Measurements from ENCODE around the gene FANCD2OS.
"Not testable (repeated sequence)": the region's sequence is repeated elsewhere in the genome, so short reads cannot be mapped to it uniquely, and the experiment has no call there.

FANCD2OS gene, protein sequence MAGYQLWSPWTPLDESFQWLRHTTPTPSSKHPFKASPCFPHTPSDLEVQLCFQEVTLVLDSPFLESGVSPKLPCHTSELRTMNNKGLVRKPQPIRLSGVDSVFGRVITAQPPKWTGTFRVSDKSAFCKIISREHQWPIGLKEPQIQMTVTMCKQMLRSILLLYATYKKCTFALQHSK

DNA sequence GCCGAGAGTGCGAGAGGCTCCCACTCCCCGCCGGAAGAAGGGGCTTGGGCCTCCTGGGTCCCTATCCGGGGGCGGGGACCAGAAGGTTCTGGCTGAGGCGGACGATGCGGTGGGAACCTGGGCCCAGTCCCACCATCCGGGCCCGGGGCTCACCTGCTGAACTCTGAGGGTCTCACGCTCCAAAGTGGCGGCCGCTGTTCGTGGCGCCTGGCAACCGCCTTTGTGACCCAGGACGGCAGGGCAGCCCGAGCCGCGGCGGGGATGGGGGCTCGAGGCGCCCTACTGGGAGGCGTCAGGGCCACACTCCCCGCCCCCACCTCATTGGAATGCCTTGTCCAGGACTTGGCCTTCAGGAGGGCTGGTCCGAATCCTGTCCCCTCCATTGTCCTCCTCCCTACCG lies at the start of gene FANCD2OS:
Gene FANCD2OS, minus strand, starts transcription at position 165 of the 400 bp plus-strand sequence. CDS start 3,481 bp downstream, outside the sequence.
- no peak for DNase-seq (ENCODE audit: low read depth in 3 of 3)

DNA sequence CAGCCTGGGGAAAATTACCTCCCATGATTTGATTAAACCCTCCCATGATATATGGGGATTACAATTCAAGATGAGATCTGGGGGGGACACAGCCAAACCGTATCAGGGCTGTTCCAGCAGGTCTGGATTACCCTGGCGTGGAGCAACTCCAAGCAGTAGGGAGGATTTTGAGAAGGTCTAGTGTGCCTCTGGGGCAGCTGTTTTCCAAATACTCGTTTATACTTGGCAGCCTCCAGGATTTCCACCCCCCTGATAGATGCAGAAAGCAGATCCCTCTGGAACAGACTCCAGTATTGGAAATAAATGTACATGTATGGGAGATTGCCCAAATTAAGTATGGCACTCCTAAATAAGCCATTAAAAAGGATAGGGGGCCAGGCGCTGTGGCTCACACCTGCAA lies 49.0 kb upstream of the FANCD2OS start:
- DNase-seq (ENCODE audit: low read depth in 3 of 3): no peak

DNA sequence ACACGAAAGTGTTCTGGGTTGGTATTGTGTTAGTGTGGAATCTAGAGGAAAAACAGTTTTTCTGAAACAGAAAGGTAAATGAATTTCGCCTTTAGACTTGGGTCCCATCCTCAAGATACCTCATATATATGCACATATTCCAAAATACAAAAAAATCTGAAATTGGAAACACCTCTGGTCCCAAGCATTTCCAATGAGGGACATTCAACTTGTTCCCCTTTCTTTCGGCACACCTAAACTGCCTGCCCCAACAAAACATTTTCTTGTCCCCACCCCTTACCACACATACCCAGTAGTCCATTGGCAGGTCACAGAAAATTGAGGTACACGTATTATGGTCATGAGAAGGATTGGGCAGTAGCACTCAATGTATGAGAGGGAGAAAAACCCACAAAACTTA lies 47.6 kb upstream of the FANCD2OS start:
- no peak for DNase-seq (ENCODE audit: low read depth in 3 of 3)

DNA sequence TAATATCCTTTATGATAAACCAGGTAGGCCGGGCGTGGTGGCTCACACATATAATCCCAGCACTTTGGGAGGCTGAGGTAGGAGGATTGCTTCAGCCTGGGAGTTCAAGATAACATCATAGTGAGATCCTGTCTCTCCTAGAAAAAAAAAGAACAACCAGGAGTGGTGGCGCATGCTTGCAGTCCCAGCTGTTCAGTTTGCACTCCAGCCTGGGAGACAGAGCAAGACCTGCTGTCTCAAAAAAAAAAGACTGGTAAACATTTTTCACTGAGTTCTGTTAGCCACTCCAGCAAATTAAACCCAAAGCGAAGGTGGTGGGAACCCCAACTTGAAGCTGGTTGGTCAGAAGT lies 47.0 kb upstream of the FANCD2OS start:
- no peak for DNase-seq (ENCODE audit: low read depth in 3 of 3)

DNA sequence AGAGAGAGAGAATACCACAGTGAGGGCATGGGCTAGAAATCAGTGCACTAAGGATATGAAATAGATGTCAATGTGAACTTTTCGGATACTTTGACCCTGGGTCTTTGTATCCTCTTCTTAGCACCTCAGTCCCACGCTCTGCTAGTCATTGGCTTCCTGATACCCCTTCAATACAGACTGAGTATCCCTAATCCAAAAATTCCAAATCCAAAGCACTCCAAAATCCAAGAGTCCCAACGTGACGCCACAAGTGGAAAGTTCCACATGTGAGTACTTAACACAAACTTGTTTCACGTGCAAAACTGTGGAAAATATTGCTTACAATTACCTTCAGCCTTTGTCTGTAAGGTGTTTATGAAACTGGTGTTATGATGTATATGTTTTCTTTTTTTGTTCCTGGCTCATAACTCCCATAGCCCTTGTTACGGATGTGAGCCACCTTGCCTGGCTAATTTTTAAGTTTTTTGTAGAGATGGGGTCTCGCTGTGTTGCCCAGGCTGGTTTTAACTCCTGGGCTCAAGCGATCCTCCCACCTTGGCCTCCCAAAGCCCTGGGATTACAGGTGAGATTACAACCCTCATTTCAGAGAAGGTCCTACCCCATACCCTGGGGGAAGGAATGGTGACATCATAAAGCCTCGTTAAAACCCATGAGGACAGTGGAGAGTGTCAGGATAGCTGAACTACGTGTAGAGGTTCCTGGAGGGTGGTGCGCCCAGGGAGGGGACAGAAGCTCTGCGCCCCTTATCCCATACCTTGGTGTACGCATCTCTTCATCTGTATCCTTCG lies 46.5 kb upstream of the FANCD2OS start:
- no peak for DNase-seq (ENCODE audit: low read depth in 3 of 3)

DNA sequence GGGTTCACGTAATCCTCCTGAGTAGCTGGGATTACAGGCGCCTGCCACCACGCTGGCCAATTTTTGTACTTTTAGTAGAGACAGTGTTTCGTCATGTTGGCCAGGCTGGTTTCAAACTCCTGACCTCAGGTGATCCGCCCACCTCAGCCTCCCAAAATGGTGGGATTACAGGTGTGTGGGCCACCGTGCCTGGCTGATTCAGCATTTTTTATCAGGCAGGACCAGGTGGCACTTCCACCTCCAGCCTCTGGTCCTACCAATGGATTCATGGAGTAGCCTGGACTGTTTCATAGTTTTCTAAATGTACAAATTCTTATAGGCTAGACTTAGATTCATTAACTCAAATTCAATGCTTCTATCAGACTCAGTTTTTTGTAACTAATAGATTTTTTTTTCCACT lies 42.9 kb upstream of the FANCD2OS start:
- DNase-seq (ENCODE audit: low read depth in 3 of 3): no peak

DNA sequence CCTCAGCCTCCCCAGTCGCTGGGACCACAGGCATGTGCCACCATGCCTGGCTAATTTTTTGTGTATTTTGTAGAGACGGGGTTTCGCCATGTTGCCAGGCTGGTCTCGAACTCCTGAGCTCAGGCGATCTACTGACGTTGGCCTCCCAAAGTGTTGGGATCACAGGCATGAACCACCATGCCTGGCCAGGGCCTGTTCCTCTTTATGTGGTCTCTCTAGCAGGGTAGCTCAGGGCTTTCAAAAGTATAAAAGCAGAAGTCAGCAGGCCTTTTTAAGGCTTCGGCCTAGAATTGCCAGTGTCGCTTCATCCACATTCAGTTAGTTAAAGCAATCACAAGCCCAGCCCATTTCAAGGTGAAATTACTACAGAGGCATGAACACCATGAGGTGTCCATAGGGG lies 41.2 kb upstream of the FANCD2OS start:
- DNase-seq (ENCODE audit: low read depth in 3 of 3): no peak

DNA sequence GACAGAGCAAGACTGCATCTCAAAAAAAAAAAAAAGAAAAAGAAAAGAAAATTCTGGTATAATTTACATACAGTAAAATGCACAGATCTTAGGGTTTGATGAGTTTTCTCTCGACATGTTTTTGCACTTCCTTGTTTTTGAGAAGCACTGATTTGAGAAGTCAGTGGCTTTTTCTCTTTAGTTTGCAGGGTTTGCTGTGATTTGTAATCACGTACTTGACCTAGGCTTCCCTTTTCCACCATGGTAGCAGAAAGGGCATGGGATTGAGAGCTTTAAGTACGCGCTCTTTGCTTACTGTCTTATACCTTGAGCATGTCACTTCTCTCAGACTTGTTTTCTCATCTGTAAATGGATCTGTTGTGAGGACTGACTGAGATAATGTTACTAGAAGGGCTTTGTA lies 37.6 kb upstream of the FANCD2OS start:
- no peak for DNase-seq (ENCODE audit: low read depth in 3 of 3)

DNA sequence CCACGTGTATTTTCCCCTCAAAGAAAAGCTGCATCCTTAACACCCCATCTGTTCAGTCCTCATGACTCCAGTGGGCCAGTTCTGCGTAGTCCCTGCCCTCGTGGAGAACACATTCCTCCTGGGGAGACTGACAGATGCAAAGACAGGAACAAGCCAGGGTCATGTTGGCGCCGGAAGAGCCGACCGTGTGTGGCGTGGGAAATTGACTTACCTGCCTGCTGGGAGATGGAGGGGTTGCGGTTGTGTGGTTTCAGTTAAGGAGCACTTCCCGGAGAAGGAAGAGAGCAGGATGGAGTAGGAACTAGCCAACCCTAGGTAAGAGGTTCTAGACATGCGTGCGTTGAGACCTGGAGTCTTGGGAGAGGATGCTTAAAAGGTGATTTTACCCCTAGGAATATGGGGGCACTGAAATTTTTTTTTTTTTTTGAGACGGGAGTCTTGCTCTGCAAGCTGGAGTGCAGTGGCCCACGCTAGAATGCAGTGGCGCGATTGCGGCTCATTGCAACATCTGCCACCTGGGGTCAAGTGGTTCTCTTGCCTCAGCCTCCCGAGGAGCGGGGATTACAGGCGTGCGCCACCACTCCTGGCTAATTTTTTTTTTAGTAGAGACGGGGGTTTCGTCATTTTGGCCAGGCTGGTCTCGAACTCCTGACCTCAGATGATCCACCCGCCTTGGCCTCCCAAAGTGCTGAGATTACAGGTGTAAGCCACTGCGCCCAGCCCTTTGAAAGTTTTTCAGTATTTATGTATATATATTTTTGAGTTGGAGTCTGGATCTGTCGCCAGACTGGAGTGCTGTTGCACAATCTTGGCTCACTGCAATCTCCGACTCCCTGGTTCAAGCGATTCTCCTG lies 34.9 kb upstream of the FANCD2OS start:
- DNase-seq (ENCODE audit: low read depth in 3 of 3): peak in 1 of 3 donors; percentile 8

DNA sequence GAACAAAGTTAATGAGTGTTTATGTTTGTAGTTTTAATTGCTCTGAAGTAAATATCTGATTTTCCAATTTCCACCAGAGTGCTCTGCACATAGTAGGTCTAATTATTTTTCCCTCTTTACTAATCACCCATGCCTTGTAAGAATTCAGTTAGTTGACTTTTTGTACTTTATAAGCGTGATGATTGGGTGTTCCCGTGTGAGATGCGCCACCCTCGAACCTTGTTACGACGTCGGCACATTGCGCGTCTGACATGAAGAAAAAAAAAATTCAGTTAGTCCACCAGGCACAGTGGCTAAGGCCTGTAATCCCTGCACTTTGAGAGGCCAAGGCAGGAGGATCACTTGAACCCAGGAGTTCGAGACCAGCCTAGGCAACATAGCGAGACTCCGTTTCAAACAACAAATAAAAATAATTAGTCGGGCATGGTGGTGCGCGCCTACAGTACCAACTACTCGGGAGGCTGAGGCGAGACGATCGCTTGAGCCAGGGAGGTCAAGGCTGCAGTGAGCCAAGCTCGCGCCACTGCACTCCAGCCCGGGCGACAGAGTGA lies 33.0 kb upstream of the FANCD2OS start:
- DNase-seq (ENCODE audit: low read depth in 3 of 3): no peak

DNA sequence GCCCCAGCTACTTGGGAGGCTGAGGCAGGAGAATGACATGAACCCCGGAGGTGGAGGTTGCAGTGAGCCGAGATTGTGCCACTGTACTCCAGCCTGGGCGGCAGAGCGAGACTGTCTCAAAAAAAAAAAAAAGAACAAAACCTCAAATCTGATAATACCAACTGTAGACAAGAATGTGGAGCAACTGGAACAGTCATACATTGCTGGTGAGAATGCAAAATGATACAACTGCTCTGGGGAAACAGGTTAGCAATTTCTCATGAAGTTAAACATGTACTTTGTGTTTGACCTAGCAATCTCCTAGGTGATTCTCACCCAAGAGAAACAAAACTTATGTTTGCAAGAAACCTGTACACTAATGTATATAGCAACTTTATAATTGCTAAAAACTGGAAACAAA lies 29.1 kb upstream of the FANCD2OS start:
- no peak for DNase-seq (ENCODE audit: low read depth in 3 of 3)

DNA sequence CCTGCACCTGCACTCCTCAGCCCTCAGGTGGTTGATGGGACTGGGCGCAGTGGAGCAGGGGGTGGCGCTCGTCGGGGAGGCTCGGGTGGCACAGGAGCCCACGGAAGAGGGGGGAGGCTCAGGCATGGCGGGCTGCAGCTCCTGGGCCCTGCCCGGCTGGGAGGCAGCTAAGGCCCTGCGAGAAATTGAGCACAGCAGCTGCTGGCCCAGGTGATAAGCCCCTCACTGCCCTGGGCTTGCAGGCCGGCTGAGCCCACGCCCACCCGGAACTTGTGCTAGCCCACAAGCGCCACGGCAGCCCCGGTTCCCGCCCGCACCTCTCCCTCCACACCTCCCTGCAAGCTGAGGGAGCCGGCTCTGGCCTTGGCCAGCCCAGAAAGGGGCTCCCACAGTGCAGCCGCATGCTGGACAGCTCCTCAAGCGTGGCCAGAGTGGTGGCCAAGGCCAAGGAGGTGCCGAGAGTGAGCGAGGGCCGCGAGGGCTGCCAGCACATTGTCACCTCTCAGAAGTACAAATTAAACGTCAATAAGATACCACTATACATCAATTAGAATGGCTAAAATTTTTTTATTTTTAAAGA lies 28.5 kb upstream of the FANCD2OS start:
- DNase-seq (ENCODE audit: low read depth in 3 of 3): no peak

DNA sequence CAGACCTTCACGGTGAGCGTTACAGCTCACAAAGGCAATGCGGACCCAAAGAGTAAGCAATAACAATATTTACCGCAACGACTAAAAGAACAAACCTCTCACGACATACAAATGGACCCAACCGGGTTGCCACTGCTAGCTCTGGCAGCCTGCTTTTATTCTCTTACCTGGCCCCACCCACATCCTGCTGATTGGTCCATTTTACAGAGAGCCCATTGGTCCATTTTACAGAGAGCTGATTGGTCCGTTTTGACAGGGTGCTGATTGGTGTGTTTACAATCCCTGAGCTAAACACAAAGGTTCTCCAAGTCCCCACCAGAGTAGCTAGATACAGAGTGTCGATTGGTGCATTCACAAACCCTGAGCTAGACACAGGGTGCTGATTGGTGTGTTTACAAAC lies 27.8 kb upstream of the FANCD2OS start:
- not testable (repeated sequence) for DNase-seq (ENCODE audit: low read depth in 3 of 3)

DNA sequence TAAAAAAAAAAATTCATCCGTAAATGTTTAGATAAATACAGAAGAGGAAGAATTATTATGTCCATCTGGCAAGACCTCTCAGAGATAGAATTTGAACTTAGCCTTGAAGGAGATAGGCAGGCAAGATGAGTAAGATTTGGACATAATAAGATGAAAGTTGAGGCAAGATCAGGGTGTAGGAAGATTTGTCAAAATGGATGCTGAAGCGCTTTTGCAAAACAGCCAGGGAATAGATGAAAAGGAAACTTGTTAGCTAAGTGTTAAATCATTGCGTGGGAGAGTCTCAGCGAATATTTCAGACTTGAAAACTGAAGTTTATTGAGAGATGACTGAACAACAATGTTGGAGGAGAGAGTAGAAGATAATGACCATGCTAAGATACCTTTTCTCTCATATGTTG lies 14.7 kb upstream of the FANCD2OS start:
- no peak for DNase-seq (ENCODE audit: low read depth in 3 of 3)

DNA sequence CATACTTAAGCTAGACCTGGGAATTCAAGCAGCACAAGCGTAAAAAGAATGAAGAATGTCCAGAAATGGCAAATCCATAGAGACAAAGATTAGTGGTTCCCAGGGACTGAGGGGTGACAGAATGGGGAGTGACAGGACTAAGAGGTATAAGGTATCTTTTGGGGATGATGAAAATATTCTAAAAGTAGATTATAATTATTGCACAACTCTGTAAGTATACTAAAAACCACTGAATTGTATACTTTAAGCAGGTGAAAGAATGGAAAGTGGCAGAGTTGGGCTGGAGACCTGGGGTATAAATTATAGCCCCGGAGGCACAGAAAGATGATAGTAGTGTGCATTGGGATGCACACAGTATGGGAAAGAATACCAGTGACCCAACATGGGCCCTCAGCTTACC lies 13.0 kb upstream of the FANCD2OS start:
- no peak for DNase-seq (ENCODE audit: low read depth in 3 of 3)

DNA sequence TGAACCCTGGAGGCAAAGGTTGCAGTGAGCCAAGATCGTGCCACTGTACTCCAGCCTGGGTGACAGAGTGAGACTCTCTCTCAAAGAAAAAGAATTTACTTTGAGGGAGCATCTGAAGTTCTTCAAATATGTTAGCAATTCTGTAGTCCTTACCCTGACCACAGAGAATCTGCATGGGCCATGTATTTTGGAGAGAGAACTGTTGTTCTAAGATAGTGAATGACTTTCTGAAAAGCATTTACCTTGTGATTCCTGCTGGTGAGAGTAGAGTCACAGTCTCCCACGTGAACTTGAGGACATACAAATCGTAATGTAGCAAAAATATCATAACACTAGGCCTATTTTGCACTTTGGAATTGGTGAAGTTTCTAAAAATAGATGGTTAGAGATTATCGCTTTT lies 11.3 kb upstream of the FANCD2OS start:
- no peak for DNase-seq (ENCODE audit: low read depth in 3 of 3)

DNA sequence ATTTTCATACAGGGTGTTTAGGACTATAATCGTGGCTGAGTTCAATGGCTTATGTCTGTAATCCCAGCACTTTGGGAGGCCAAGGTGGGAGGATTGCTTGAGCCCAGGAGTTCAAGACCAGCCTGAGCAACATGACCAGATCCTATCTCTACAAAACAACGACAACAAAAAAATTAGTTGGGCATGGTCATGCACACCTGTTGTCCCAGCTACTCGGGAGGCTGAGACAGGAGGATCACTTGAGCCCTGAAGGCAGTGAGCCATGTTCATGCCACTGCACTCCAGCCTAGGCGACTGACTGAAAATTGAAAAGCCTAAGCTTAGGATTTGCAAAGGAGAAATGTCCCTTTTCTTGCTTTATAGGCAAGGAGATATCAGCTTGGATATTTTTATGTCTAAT lies 8.9 kb upstream of the FANCD2OS start:
- no peak for DNase-seq (ENCODE audit: low read depth in 3 of 3)

DNA sequence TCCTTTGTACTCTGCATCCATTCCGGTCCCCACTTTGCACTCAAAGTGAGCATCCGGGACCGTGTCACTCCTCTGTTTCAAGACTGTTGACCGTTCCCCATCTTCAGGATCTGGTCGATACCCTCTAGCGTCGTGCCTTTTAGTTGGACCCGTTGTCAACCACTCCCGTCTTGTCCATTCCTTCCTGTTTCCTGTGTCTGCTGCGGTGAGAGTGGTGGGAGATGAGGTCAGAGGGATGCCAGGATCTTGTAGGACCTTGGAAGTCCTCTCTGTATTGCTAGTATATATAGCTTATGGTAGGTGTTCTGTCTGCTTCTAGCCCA lies 8.0 kb upstream of the FANCD2OS start:
- DNase-seq (ENCODE audit: low read depth in 3 of 3): no peak

DNA sequence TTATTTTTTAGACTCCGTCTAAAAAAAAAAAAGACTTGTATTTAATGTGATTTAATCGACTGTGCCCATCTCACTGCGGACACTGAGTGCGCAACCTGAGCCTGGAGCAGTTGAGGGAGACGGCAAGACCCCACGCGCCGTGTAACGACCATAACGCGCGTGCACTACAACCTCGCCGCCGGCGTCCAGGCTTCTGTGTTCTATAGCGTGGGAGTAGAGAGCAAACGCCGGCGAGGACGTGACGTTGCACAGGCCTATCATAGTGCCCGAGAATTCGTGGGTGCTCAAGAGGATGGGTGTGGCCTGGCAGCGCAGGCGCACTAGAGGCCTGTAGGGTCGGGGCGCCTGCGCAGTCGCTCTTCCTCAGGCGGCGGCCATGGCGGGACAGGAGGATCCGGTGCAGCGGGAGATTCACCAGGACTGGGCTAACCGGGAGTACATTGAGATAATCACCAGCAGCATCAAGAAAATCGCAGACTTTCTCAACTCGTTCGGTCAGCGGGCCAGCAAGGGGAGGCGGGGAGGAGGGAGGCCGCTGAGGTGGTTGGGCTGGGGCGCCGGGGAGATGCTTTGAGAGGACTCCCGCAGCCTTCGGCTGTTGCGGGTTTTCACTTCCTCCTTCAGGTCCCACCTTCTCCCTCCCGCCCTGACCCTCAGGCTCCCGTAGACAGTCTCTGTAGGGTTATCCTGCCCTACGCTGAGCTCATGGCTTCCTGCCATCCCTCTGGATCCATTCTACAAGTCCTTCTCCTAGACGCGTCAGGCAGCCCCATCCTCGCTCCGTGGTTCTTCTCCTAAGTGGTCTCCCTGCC lies 7.5 kb upstream of the FANCD2OS start, which contains the start of gene BRK1:
Gene BRK1, plus strand, starts transcription at position 350 of the 812 bp plus-strand sequence. Its CDS starts 27 bp downstream, at position 377.
- peak; percentile 89 to 92 (median 91) for DNase-seq (ENCODE audit: low read depth in 3 of 3)

DNA sequence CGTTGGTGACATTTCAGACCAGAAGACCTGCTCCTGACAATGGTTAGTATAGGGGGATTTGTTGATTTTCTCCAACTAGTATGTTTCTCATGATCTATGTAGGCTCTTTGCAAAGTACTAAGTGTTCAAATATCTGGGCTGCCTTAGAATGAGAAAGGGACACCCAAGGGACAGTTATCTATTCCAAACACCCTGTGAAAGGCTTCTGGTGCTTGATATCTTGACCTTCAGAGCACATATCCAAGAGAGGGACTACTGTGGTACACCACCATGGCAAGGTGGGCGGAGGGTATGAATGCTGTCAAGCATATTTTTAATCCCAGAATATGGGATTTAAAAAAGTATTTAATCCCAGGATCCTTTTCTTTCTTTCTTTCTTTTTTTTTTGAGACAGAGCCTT lies 1.1 kb downstream of the FANCD2OS start:
- DNase-seq (ENCODE audit: low read depth in 3 of 3): no peak

DNA sequence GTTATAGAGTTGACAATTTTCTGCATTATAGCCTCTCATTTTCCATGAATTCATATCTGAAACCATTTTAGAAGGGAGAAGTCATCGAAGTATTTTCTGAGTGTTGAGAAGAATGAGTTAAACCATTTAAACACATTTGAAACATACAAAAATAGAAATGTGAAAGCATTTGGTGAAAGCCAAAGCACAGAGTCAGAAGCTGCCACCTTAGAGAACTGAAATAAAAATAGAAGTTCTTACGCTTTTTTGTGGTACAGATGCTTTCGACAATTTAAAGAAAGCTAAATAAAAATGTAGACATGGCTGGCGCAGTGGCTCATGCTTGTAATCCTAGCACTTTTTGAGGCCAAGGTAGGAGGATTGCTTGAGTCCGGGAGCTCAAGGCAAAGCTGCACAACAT lies 9.0 kb downstream of the FANCD2OS start:
- DNase-seq (ENCODE audit: low read depth in 3 of 3): no peak
